PFSK-1 (cell line): ENCODE measurements around the gene PCNT.

Experiments
- POLR2AphosphoS5 ChIP-seq: IDR thresholded peaks from 2 replicates; pipeline ENCODE4 v1.6.1; 2012; ENCODE audit warnings: low read depth, mild to moderate bottlenecking, control low read depth, low read length, moderate library complexity
- TF ChIP-seq, protein P1 (sequence below), 2 experiments: IDR thresholded peaks; 2 replicates each; pipeline versions ENCODE4 v1.6.1 to v1.8.0; 2011 to 2012; ENCODE audit warnings: low read depth in 2 of 2, low read length in 2 of 2, control low read depth in 1 of 2, inconsistent platforms in 1 of 2, mild to moderate bottlenecking in 1 of 2, moderate library complexity in 1 of 2; ENCODE audit not compliant: insufficient read depth in 1 of 2

DNA sequence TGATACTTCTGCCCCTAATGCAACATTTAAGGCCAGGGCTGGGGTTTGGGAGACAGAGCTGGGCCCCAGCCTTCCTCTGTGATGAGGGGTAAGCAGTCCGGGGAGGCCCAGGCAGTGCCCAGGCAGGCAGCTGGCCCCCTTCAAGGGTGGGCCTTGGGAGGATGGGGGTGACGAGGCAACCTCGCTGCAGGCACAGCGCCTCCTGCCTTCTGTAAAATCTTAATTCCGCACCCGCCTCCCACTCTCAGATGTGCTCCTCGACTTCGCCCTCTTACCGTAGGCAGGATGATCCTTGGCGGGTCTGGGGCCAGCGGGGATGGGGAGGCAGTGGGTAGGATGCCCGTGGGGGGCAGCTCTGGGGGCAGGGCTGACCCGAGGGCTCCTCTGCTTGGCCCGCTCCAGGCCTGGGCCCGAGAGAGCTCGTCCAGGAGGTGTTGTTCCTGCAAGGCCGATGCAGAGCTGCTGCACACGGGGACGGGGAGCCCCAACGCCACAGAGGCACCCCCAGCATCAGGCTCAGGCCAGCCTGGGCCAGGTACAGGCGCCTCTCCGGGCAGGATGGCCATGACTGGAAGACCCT, 9.4 kb upstream of the PCNT start:
- no peak for TF ChIP-seq POLR2AphosphoS5
- TF ChIP-seq, protein P1, sequence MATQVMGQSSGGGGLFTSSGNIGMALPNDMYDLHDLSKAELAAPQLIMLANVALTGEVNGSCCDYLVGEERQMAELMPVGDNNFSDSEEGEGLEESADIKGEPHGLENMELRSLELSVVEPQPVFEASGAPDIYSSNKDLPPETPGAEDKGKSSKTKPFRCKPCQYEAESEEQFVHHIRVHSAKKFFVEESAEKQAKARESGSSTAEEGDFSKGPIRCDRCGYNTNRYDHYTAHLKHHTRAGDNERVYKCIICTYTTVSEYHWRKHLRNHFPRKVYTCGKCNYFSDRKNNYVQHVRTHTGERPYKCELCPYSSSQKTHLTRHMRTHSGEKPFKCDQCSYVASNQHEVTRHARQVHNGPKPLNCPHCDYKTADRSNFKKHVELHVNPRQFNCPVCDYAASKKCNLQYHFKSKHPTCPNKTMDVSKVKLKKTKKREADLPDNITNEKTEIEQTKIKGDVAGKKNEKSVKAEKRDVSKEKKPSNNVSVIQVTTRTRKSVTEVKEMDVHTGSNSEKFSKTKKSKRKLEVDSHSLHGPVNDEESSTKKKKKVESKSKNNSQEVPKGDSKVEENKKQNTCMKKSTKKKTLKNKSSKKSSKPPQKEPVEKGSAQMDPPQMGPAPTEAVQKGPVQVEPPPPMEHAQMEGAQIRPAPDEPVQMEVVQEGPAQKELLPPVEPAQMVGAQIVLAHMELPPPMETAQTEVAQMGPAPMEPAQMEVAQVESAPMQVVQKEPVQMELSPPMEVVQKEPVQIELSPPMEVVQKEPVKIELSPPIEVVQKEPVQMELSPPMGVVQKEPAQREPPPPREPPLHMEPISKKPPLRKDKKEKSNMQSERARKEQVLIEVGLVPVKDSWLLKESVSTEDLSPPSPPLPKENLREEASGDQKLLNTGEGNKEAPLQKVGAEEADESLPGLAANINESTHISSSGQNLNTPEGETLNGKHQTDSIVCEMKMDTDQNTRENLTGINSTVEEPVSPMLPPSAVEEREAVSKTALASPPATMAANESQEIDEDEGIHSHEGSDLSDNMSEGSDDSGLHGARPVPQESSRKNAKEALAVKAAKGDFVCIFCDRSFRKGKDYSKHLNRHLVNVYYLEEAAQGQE (IDR thresholded peaks at IDR 0.05; ENCODE audit: insufficient read depth in 1 of 2, low read depth in 2 of 2, low read length in 2 of 2), result no peak
